HG02870 (cell line): ENCODE measurements around the gene SHOC2.

Source experiments
- ATAC-seq: cut with Tn5 transposase; IDR thresholded peaks from one replicate; pipeline ENCODE4 v1.9.1; 2021; ENCODE audit warnings: mild to moderate bottlenecking, moderate library complexity; ENCODE audit not compliant: unreplicated experiment

Gene SHOC2

GRCh38 chr10:110944792-110945396 is 25.5 kb downstream of the SHOC2 start:
- ATAC-seq: no peak

GRCh38 chr10:110946496-110946895 is 27.1 kb downstream of the SHOC2 start:
- ATAC-seq: no peak

- ATAC-seq: no peak
Measured at GRCh38 chr10:110947061-110947595, 27.7 kb downstream of the SHOC2 start.

- ATAC-seq: no peak
Measured at GRCh38 chr10:110951381-110951780, 32.0 kb downstream of the SHOC2 start.

- ATAC-seq: no peak
Measured at GRCh38 chr10:110957606-110958005, 38.2 kb downstream of the SHOC2 start.

GRCh38 chr10:110959379-110960332 is 40.3 kb downstream of the SHOC2 start:
- ATAC-seq: no peak

GRCh38 chr10:110960333-110960712 is 40.9 kb downstream of the SHOC2 start:
- no peak for ATAC-seq

- ATAC-seq: no peak
Measured at GRCh38 chr10:110962443-110962842, 43.0 kb downstream of the SHOC2 start.

GRCh38 chr10:110963162-110963561 is 43.8 kb downstream of the SHOC2 start:
- no peak for ATAC-seq

- ATAC-seq: no peak
Measured at GRCh38 chr10:110964681-110965080, 45.3 kb downstream of the SHOC2 start.

- no peak for ATAC-seq
Measured at GRCh38 chr10:110965216-110965615, 45.8 kb downstream of the SHOC2 start.

- no peak for ATAC-seq
Measured at GRCh38 chr10:110966146-110966545, 46.7 kb downstream of the SHOC2 start.

- no peak for ATAC-seq
Measured at GRCh38 chr10:110967009-110967630, 47.7 kb downstream of the SHOC2 start.

GRCh38 chr10:110967645-110968044 is 48.2 kb downstream of the SHOC2 start:
- peak; percentile 68 for ATAC-seq

- ATAC-seq: no peak
Measured at GRCh38 chr10:110969183-110969582, 49.8 kb downstream of the SHOC2 start.

- no peak for ATAC-seq
Measured at GRCh38 chr10:110971638-110972037, 52.2 kb downstream of the SHOC2 start.

GRCh38 chr10:110972231-110973134 is 53.1 kb downstream of the SHOC2 start:
- ATAC-seq: no peak

GRCh38 chr10:110973400-110973799 is 54.0 kb downstream of the SHOC2 start:
- no peak for ATAC-seq

- no peak for ATAC-seq
Measured at GRCh38 chr10:110976577-110976976, 57.2 kb downstream of the SHOC2 start.

- ATAC-seq: no peak
Measured at GRCh38 chr10:110977662-110978061, 58.3 kb downstream of the SHOC2 start.
